Stimulated activated CD8-positive, alpha-beta memory T cell treated with anti-CD3 and anti-CD28 coated beads, Interleukin-15, amount 100 ng/mL, for 48 hours (primary cell): ENCODE data around the gene VKORC1.
A peak's percentile ranks its signal among the peaks of the same experiment; 100 is the strongest.
"Not testable (repeated sequence)": the region's sequence is repeated elsewhere in the genome, so short reads cannot be mapped to it uniquely, and the experiment has no call there.

Experiments
- DNase-seq, 2 donors: peaks; one replicate each; pipeline ENCODE4 v3.0.0-alpha.2; 2020; ENCODE audit warnings: low read depth in 2 of 2

VKORC1 gene

DNA sequence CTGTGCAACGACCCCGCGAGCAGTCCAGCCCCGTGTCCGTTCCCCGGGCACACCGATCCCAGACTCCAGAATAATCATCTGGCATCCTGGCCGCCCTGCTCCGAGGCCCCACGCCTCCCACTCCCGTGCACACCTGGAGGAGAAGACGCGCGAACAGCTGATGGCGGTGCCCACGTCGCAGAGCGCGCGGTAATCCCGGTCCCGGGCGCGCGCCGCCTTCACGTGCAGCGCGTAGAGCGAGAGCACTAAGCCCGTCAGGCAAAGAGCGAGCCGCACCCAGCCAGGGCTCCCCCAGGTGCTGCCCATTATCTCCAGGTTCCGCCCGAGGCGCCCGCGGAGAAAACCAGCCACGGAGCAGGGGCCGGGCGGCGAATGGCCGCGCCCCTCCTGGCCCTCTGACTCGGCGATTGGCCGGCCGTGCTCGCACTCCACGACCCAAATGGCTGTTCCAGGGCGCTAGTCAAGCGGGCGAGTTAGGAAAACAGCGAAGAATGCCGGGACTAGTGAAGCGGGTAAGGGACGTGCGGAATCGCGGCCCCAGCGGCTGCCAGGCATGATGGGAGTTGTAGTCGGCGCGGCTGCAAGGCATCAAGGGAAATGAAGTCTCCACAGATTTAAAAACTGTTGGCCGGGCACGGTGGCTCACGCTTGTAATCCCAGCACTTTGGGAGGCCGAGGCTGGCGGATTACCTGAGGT is at the start of gene VKORC1:
Gene VKORC1 (minus strand): TSS at position 374 of the 697 bp plus-strand sequence. CDS start 68 bp downstream, at position 306.
- peak; percentile 85 to 87 for DNase-seq

DNA sequence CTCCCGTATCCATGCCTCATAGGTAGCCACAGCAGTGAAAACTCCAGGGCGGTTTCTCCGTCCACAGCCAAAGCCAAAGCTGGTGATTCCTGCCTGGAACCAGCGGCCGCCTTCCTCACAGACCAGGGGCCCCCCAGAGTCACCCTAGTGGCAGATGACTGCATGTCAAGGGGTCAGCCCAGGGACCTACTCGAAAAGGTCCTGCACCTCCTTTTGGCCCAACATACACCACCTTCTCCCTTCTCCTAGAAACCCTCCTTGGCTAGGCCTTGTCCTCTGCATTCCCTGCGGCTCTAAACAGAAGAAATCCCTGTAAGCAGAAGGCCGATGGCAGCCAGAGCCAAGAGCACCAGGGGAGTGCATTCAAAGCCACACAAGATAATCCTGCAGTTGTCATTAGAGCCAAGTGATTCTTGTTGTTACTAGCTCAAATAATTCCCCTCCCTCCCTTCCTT is 49.1 kb upstream of the VKORC1 start:
- DNase-seq: no peak

GRCh38 chr16:31143011-31143693 is 48.6 kb upstream of the VKORC1 start:
- DNase-seq: no peak

DNA sequence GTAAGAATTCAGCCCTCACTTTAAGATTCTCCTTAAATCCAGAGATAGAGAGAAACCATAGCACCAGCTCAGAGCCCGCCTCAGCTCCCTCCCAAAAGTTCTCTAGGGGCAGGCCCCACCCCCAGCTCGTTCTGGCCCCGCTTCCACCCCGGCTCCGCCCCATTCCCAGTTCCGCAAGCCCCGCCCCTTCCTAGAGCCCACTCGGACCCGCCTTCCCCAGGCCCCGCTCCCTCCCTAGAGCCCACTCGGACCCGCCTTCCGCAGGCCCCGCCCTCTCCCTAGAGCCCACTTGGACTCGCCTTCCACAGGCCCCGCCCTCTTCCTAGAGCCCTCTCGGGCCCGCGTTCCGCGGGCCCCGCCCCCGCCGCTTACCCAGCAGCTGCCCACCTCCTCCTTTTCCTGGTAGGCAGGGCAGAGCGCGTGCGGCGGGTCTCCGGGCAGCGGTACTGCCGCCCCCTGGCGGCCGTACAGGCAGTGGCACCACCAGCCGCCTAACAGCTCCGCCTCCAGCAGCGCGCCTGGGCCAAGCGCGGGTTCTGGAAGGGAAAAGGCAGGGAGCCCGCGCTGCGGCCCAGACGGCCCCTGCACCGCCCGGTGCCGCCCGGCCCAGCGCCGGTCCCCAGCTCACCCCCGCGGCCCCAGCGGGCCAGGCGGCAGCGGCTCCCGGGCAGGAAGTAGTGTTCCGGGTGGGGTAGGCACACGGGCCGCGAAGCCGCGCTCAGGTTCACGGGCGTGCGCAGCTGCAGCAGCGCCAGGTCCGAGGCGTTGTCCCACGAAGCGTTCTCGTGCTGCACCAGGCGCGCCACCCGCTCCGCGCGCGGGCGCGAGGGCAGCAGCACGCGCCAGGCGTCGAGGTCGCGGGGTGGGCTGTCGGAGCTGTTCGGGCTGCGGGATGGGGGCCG is 47.8 kb upstream of the VKORC1 start:
- peak; percentile 98 to 99 for DNase-seq

DNA sequence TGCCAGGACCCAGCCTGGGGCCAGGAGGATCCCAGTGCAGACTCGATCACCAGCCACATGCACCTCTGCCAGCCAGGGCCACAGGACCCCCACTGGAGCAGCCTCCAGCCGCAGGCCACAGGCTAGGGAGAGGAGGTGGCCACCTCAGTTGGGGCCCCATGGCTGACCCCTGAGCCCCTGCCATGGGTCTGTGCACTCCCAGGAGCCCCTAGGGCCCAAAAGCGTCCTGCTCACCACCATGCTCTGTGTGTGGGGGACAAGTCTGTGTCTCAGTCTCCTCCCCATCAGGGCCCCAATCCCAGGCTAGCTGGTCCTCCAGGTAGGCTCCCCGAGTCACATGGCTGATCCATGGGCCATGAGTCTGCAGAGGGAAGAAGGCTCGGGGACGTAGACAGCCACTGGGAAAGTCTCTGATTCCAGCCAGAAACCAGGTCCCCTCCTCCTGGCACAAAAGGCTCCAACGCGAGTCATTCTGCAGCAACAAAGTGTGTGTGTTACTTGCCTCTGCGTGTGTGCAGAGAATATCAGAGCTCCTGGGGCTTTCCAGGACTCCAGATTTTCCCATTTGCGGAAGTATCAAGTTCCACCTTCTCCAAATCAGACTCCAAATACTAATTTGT is 47.0 kb upstream of the VKORC1 start:
- DNase-seq: no peak

DNA sequence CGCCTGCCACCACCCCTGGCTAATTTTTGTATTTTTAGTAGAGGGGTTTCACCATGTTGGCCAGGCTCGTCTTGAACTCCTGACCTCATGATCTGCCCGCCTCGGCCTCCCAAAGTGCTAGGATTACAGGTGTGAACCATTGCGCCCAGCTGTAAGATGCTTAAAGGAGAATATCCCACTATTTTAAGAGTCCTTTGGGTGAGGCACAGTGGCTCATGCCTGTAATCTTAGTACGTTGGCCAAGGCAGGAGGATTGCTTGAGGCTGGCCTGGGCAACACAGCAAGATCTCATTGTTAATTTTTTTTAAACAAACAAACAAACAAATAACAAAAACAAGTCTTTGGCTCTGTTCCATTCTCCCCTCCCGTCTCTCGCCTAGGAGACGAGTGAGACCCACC is 46.5 kb upstream of the VKORC1 start:
- DNase-seq: not testable (repeated sequence)

DNA sequence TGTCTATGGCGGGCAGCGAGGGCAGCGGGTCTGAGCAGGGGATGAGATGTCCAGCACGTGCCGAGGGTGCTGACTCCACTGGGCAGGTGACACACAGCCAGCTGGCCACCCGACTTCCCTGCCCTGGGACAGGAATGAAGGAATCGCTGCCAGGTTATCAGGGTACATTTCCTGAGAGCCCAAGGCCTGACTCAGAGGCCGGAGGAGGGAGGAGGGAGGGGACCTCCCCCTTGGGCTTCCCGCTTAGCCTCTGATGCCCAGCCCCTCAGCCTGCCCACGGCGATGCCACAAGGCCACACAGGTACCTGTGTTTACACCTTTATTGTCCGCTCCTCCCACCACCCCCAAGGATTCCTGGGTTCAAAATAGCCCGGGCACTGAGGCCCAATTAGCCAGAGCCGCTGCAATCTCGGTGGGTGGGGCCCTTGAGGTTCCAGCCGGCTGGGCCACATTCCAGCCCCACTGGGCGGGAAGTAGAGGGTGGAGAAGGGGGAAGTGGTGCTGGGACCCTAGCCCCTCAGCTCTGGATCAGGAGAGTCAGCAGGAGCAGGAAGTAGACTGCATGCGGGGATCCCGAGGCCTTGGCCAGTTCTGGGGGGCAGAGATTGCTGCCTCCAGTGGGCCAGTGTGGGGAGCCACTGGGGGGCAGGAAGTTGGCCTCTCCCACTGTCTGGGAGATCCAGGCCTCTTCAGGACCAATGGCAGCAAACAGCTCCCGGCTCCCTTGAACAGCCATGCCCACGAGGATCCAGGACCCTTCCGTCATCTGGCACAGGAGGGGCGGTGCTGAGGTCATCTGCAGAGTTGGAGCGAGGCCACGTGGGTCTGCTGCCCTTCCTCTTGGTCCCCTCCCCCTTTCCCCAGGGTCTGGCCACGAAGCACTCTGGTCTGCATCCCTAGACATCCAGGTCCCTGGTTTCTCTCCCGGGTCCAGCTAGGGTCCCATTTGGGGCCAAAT is 44.3 kb upstream of the VKORC1 start:
- no peak for DNase-seq

- DNase-seq: not testable (repeated sequence)
Measured at GRCh38 chr16:31136822-31137499, 42.4 kb upstream of the VKORC1 start.

DNA sequence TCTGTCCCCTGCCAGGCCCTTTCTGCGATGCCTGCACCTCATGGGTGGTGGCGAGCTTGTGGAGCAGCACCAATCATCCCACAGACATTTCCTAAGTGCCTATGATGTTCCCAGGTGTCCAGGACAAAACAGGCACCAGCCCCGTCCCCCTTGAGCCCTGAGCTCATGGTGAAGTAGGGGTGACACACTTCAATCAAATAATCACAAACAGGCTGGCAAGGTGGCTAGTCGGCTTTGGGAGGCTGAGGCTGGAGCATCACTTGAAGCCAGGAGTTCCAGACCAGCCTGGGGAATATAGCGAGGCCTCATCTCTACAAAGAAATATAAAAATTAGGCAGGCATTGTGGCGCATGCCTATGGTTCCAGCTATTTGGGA is 41.7 kb upstream of the VKORC1 start:
- no peak for DNase-seq

DNA sequence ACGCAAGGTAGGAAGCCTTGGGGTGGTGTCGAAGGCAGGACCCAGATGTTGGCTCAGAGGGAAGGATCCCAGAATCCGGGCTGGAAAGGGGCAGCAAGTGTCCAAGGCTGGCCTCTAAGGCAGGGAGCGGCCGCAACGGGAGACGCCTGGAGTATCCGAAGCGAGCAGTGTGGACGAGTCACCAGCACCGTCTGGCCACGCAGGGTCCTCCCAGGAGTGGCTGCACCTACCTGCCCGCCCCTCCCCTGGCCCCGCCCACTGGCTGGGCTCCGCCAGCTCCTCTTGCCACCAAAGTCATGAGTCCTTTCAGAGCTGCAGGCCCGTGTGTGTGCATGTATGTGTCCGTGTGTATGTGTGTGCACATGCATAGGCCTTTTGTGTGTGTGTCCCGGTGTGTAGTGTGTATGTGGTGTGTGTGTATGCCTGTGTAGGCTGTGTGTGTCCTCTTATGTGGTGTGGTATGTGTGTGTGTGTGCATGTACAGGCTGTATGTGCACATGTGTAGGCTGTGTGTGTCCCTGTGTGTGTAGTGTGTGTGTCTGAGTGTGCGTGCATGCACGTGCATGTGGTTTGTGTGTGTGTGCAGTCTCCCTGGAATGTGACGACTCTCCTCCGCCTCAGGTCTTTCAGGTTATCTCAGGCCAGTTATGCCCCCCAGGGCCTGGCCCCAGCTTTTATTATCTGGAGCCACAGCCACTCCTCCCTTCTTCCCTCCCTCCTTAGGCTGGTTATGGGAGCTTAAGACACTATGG is 41.1 kb upstream of the VKORC1 start, which contains the start of gene PRSS8:
Gene PRSS8 (minus strand): TSS at position 193 of the 752 bp plus-strand sequence. CDS start 229 bp downstream, outside the sequence.
- DNase-seq: no peak

- DNase-seq: no peak
Measured at GRCh38 chr16:31134625-31135534, 40.3 kb upstream of the VKORC1 start.

- no peak for DNase-seq
Measured at GRCh38 chr16:31134091-31134571, 39.5 kb upstream of the VKORC1 start.

DNA sequence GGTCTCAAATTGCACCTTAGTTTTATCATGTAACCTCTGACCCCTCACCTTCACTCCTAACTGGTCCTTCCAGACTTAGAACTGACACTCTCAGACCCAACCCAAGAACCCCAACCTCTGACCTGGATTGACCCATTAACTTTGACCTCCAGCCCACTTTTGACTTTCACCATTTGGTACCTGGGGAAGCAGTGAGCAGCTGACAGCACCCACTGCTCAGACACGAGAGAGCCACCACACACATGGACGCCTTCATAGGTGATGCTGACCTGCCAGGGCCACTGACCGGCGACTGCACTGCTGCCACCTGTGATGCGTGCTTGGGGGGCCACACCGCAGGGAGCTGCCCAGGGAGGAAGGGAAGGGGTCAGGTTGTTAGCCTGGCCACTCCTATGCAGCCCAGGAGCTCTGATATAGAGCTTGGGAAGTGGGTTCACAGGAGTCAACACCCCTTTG is 38.5 kb upstream of the VKORC1 start:
- DNase-seq: no peak

DNA sequence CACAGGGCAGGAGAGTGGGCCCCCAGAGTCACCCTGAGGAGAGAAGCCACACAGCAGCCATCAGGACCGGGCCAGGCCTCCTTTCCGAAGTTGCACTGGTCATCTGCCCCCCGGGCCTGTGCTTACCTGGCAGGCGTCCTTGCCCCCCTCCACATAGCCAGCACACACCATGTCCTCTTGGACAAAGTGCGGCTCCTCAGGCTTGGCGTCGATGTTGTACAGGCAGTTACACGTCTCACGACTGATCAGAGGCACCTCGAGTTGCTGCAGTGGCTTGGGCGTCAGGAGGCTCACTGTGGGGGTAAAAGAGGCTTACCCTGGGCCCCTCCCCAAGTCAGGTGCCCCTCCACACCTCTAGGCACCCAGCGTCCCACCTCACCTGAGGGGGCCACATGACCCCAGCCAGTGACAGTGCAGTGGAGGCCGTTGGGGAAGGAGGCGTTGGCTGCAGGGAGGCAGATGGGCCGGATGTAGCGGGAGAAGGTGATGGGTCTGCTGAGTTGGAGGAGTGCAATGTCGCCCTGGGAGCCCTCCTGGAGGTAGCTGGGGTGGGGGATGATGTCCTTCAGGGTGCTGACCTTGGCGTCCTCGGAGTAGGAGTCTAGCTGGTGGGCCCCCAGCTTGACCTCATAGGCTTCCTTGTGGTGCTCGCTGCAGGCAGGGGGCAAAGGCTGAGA is 37.8 kb upstream of the VKORC1 start:
- DNase-seq: no peak

DNA sequence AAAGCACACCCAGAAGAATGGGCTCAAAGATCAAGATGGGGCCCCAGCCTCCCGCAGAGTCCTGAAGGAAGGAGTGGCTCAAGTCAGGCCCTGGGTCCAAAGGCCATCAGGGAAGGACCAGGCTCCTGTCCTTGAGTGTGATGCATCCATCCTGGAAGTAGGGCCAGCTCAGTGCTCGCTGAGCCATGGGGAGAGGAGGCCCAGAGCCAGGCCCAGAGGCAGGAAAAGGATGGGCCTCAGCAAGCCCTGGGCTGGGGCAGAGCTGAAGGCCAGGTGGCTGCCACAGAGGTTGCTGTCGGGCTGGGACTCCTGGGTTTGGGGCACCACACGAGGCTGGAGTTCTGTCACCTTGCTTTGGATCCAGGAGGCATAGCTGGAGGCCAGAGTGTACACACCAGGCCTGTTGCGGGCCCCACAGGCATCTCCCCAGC is 37.3 kb upstream of the VKORC1 start:
- no peak for DNase-seq

DNA sequence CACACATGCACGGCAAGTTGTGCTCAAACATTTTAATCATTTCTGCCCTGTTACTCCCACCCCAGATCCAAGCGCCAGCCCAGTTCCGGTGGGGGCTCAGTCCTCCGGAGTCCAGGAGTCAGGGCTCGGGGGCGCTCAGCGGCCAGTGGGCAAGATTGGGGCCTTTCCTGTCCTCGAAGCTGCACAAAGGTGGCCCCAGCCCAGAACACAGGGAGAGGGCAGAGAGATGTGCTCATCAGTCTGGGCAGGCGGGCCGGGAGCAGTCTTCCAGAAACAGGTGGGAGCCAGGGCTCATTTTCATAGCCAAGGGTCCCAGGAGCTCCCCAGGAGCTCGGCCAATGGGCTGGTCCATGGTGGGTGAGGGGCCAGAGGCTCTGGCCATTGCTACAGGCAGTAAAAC is 36.8 kb upstream of the VKORC1 start:
- no peak for DNase-seq

DNA sequence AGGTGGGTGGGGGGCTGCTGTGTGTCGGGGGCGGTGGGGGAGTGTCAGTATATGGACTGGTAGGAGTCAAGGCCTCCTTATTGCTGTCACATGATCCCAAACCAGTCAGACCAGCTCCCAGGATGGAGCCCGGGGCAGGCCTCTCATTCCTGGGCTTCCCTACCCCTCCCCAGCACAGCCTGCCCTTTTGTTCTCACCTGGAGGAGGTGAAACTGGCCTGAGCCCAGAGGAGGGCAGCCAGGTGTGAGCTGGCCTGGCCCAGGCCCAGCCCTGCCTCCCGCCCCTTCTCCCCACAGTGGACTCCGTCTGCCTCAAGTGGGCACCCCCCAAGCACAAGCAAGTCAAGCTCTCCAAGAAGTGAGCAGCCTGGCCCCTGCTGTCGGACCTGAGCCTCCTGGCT is 36.3 kb upstream of the VKORC1 start:
- DNase-seq: no peak
